ENCODE measurements around the gene IBSP. TPM values are rescaled to one million over a fixed set of nuclear protein-coding genes. Genes with fewer than 3 reads are reported as not detected.

Gene IBSP
- total RNA-seq, 1 donor from 2014 or later, result not detected

DNA sequence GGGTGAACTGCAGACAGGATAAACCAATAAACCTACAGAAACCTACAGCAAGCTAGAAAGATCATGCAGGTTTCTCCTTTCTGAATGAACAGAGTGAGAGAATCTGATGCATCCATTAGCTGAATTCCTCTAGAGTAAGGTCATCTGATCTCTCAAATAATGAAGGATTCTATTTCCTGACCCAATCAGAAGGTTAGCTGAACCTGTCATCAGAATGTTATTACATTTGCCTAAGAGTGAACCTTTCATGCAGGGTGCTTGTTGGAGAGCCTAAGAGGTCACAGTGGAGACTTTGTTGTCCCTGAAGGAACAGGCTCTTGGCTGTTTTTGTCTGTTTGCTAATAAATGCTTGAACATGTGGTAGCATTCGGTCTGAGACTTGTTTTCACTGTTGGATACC lies 57.5 kb downstream of the IBSP start:
- no peaks in the 10 kb centered on the region for H3K27me3 ChIP-seq (ENCODE audit: control insufficient read depth, insufficient read depth, low read length)

DNA sequence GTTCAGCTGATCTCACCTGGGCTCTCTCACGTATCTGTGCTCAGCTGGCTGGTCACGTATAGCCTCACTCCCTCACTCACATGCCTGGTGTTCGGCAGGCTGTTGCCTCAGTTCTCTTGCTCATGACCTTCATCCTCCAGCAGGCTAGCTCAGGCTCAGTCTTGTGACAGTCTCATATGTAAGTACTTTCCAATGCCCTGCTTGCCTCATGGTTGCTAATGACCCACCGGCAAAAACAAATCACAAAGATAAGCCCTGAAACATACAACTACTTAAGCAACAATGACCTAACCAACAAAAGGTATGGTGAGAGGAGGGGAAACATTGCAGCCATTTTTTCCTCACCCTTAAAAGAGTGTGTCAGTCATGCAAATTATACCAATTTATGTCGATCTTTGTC lies 58.4 kb downstream of the IBSP start:
- no peak for DNase-seq (ENCODE audit: low read depth)
- Histone ChIP-seq H3K36me3 (ENCODE audit: control insufficient read depth, insufficient read depth, low read length) (no peaks in the 10 kb centered on the region), H3K27me3 (ENCODE audit: control insufficient read depth, insufficient read depth, low read length) (no peaks in the 10 kb centered on the region), H3K4me3 (ENCODE audit: low read depth, low read length) (no peak overlapping the region)
- TF ChIP-seq CTCF (IDR thresholded peaks at IDR 0.05; ENCODE audit: insufficient read depth, low read length, poor library complexity, severe bottlenecking), result no peak

More for the DNA sequence above, 57.5 kb downstream of the IBSP start:
- H3K36me3 ChIP-seq (ENCODE audit: control insufficient read depth, insufficient read depth, low read length), result no peaks in the 10 kb centered on the region
- no peak for TF ChIP-seq CTCF (IDR thresholded peaks at IDR 0.05; ENCODE audit: insufficient read depth, low read length, poor library complexity, severe bottlenecking)
- DNase-seq (ENCODE audit: low read depth), result no peak
- H3K4me3 ChIP-seq (ENCODE audit: low read depth, low read length), result no peak overlapping the region

Other genes starting within 250 kb of the IBSP start
- gene DSPP, start 191.0 kb upstream of the IBSP start, total RNA-seq, result not detected in 2 replicates
- not detected in 2 replicates for gene DMP1, start 149.3 kb upstream of the IBSP start, total RNA-seq
- gene MEPE, start 33.4 kb downstream of the IBSP start, total RNA-seq, result not detected in 2 replicates
- gene SPP1, start 176.2 kb downstream of the IBSP start, total RNA-seq, result 158 and 160 TPM in 2 replicates
- gene PKD2, start 208.1 kb downstream of the IBSP start, total RNA-seq, result 30.4 and 31.6 TPM in 2 replicates

Data from kidney epithelial cell (primary cell).